Measurements from ENCODE around the gene MAD1L1. TPM values are rescaled to one million over a fixed set of nuclear protein-coding genes. Genes with fewer than 3 reads are reported as not detected.

The MAD1L1 gene
- total RNA-seq, 1 donor from 2014 or later: 57.4 TPM

- Histone ChIP-seq H3K36me3 (ENCODE audit: control insufficient read depth, insufficient read depth, low read length) (peaks cover 15% of the 10 kb centered on the region), H3K27me3 (ENCODE audit: control insufficient read depth, insufficient read depth, low read length) (no peaks in the 10 kb centered on the region), H3K4me3 (ENCODE audit: low read depth, low read length) (peak overlapping the region; percentile 91)
- TF ChIP-seq CTCF (IDR thresholded peaks at IDR 0.05; ENCODE audit: insufficient read depth, low read length, severe bottlenecking): no peak
- no peak for FAIRE-seq
- DNase-seq (ENCODE audit: low read depth): no peak
Observed at GRCh38 chr7:2231992-2232765, 566 bp downstream of the MAD1L1 start.

GRCh38 chr7:2230882-2231281, 1.9 kb downstream of the MAD1L1 start:
- FAIRE-seq (no peak), DNase-seq (ENCODE audit: low read depth) (no peak)
- peaks cover 13% of the 10 kb centered on the region for H3K36me3 ChIP-seq (ENCODE audit: control insufficient read depth, insufficient read depth, low read length)
- H3K27me3 ChIP-seq (ENCODE audit: control insufficient read depth, insufficient read depth, low read length): no peaks in the 10 kb centered on the region
- no peak for TF ChIP-seq CTCF (IDR thresholded peaks at IDR 0.05; ENCODE audit: insufficient read depth, low read length, severe bottlenecking)
- H3K4me3 ChIP-seq (ENCODE audit: low read depth, low read length): no peak overlapping the region

GRCh38 chr7:2230226-2230625, 2.5 kb downstream of the MAD1L1 start:
- no peak for FAIRE-seq
- H3K36me3 ChIP-seq (ENCODE audit: control insufficient read depth, insufficient read depth, low read length): peaks cover 13% of the 10 kb centered on the region

GRCh38 chr7:2229467-2229866, 3.3 kb downstream of the MAD1L1 start:
- no peak for TF ChIP-seq CTCF (IDR thresholded peaks at IDR 0.05; ENCODE audit: insufficient read depth, low read length, severe bottlenecking)
- peaks cover 10% of the 10 kb centered on the region for H3K36me3 ChIP-seq (ENCODE audit: control insufficient read depth, insufficient read depth, low read length)
- H3K4me3 ChIP-seq (ENCODE audit: low read depth, low read length): no peak overlapping the region
- FAIRE-seq (no peak), DNase-seq (ENCODE audit: low read depth) (no peak)
- no peaks in the 10 kb centered on the region for H3K27me3 ChIP-seq (ENCODE audit: control insufficient read depth, insufficient read depth, low read length)

More at GRCh38 chr7:2230226-2230625, 2.5 kb downstream of the MAD1L1 start:
- no peak overlapping the region for H3K4me3 ChIP-seq (ENCODE audit: low read depth, low read length)
- no peak for DNase-seq (ENCODE audit: low read depth)
- TF ChIP-seq CTCF (IDR thresholded peaks at IDR 0.05; ENCODE audit: insufficient read depth, low read length, severe bottlenecking): no peak
- H3K27me3 ChIP-seq (ENCODE audit: control insufficient read depth, insufficient read depth, low read length): no peaks in the 10 kb centered on the region

GRCh38 chr7:2228921-2229320, 3.8 kb downstream of the MAD1L1 start:
- Histone ChIP-seq H3K36me3 (ENCODE audit: control insufficient read depth, insufficient read depth, low read length) (peaks cover 10% of the 10 kb centered on the region), H3K4me3 (ENCODE audit: low read depth, low read length) (no peak overlapping the region), H3K27me3 (ENCODE audit: control insufficient read depth, insufficient read depth, low read length) (no peaks in the 10 kb centered on the region)
- FAIRE-seq (no peak), DNase-seq (ENCODE audit: low read depth) (no peak)
- TF ChIP-seq CTCF (IDR thresholded peaks at IDR 0.05; ENCODE audit: insufficient read depth, low read length, severe bottlenecking): no peak

- DNase-seq (ENCODE audit: low read depth): no peak
- no peak overlapping the region for H3K4me3 ChIP-seq (ENCODE audit: low read depth, low read length)
- no peak for TF ChIP-seq CTCF (IDR thresholded peaks at IDR 0.05; ENCODE audit: insufficient read depth, low read length, severe bottlenecking)
- no peaks in the 10 kb centered on the region for H3K27me3 ChIP-seq (ENCODE audit: control insufficient read depth, insufficient read depth, low read length)
- FAIRE-seq: no peak
- H3K36me3 ChIP-seq (ENCODE audit: control insufficient read depth, insufficient read depth, low read length): peaks cover 11% of the 10 kb centered on the region
Observed at GRCh38 chr7:2227699-2228098, 5.0 kb downstream of the MAD1L1 start.

Data from bronchial epithelial cell (primary cell).